ENCODE measurements around the gene CECR2. TPM values are rescaled to one million over a fixed set of nuclear protein-coding genes. Genes with fewer than 3 reads are reported as not detected.

CECR2 gene
- total and polyA plus RNA-seq, 9 donors = 0.87 to 6.7 (median 1.4) TPM

- no peak overlapping the region for H3K27ac ChIP-seq
- intact Hi-C loops (cut with DNase I) = no loop called here
- no peaks in the 10 kb centered on the region for H3K36me3 ChIP-seq
- no peak for DNase-seq
- H3K4me1 ChIP-seq (ENCODE audit: insufficient read depth) = no peaks in the 10 kb centered on the region
- no peaks in the 10 kb centered on the region for H3K9me3 ChIP-seq
- no peaks in the 10 kb centered on the region for H3K27me3 ChIP-seq
- 82 to 88% (median 85%) methylated on average over 12 of the region's 12 CpGs for WGBS, 3 donors
- no peak overlapping the region for H3K4me3 ChIP-seq
- TF ChIP-seq EP300 (IDR thresholded peaks at IDR 0.05) (no peak), POLR2A (IDR thresholded peaks at IDR 0.05) (no peak), CTCF (IDR thresholded peaks at IDR 0.05) (no peak)
Measured at GRCh38 chr22:17381192-17381913, 12.1 kb downstream of the CECR2 start.

GRCh38 chr22:17384612-17385330, 15.5 kb downstream of the CECR2 start:
- WGBS, 3 donors = 88 to 92% (median 90%) methylated on average over 7 of the region's 7 CpGs
- H3K4me3 ChIP-seq = no peak overlapping the region

GRCh38 chr22:17387356-17387755, 18.1 kb downstream of the CECR2 start:
- TF ChIP-seq CTCF (IDR thresholded peaks at IDR 0.05) (no peak), POLR2A (IDR thresholded peaks at IDR 0.05) (no peak), EP300 (IDR thresholded peaks at IDR 0.05) (no peak)
- Histone ChIP-seq H3K36me3 (no peaks in the 10 kb centered on the region), H3K27me3 (no peaks in the 10 kb centered on the region), H3K4me1 (ENCODE audit: insufficient read depth) (no peaks in the 10 kb centered on the region), H3K9me3 (no peaks in the 10 kb centered on the region), H3K4me3 (no peak overlapping the region), H3K27ac (no peak overlapping the region)
- intact Hi-C loops (cut with DNase I) = no loop called here
- 69 to 75% (median 74%) methylated on average over 9 of the region's 9 CpGs for WGBS, 3 donors
- no peak for DNase-seq

More at GRCh38 chr22:17384612-17385330, 15.5 kb downstream of the CECR2 start:
- H3K36me3 ChIP-seq = no peaks in the 10 kb centered on the region
- H3K4me1 ChIP-seq (ENCODE audit: insufficient read depth) = no peaks in the 10 kb centered on the region
- TF ChIP-seq POLR2A (IDR thresholded peaks at IDR 0.05) (no peak), EP300 (IDR thresholded peaks at IDR 0.05) (no peak), CTCF (IDR thresholded peaks at IDR 0.05) (no peak)
- intact Hi-C loops (cut with DNase I) = no loop called here
- DNase-seq = no peak
- H3K9me3 ChIP-seq = no peaks in the 10 kb centered on the region
- H3K27ac ChIP-seq = no peak overlapping the region
- H3K27me3 ChIP-seq = no peaks in the 10 kb centered on the region

- H3K36me3 ChIP-seq = no peaks in the 10 kb centered on the region
- no peak for TF ChIP-seq CTCF (IDR thresholded peaks at IDR 0.05)
- no peak for TF ChIP-seq EP300 (IDR thresholded peaks at IDR 0.05)
- TF ChIP-seq POLR2A (IDR thresholded peaks at IDR 0.05) = no peak
- no peaks in the 10 kb centered on the region for H3K9me3 ChIP-seq
- H3K4me1 ChIP-seq (ENCODE audit: insufficient read depth) = no peaks in the 10 kb centered on the region
- no peak overlapping the region for H3K27ac ChIP-seq
- WGBS, 3 donors = 89 to 90% (median 89%) methylated on average over 10 of the region's 10 CpGs
- no peak for DNase-seq
- H3K27me3 ChIP-seq = no peaks in the 10 kb centered on the region
- intact Hi-C loops (cut with DNase I) = no loop called here
- H3K4me3 ChIP-seq = no peak overlapping the region
Measured at GRCh38 chr22:17388235-17388634, 19.0 kb downstream of the CECR2 start.
